Stimulated activated CD8-positive, alpha-beta memory T cell treated with anti-CD3 and anti-CD28 coated beads, Interleukin-12 subunit alpha, Interleukin-12 subunit beta, amount 100 ng/mL, for 4 hours (primary cell): Measurements from ENCODE around the gene SURF6.
"Not testable (repeated sequence)": the region's sequence is repeated elsewhere in the genome, so short reads cannot be mapped to it uniquely, and the experiment has no call there.

ENCODE experiments used
- DNase-seq: peaks from one replicate; pipeline ENCODE4 v3.0.0-alpha.2; 2020; ENCODE audit warnings: low read depth

Gene SURF6

GRCh38 chr9:133335924-133336811 is at the start of gene SURF6:
Gene SURF6, minus strand, starts transcription at chr9:133336188. Its CDS starts 56 bp downstream, at chr9:133336132.
- peak; percentile 90 for DNase-seq

DNA sequence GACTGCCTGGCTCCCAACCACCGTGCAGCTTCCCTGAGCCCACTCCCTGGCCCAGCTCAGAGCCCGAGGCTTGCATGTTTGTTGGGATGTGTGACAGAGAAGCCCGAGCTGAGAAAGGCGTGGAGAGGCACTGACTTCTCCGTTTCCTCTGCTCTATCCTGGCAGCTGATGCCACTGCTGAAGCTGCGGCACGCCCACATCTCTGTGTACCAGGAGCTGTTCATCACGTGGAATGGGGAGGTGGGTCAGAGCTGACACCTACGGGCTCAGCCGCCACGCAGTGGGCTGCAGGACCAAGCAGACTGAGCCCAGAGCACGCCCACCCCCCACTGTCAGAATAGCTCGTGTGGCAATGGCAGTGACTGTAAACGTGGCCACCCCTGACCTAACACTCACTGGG is 49.5 kb upstream of the SURF6 start:
- no peak for DNase-seq

DNA sequence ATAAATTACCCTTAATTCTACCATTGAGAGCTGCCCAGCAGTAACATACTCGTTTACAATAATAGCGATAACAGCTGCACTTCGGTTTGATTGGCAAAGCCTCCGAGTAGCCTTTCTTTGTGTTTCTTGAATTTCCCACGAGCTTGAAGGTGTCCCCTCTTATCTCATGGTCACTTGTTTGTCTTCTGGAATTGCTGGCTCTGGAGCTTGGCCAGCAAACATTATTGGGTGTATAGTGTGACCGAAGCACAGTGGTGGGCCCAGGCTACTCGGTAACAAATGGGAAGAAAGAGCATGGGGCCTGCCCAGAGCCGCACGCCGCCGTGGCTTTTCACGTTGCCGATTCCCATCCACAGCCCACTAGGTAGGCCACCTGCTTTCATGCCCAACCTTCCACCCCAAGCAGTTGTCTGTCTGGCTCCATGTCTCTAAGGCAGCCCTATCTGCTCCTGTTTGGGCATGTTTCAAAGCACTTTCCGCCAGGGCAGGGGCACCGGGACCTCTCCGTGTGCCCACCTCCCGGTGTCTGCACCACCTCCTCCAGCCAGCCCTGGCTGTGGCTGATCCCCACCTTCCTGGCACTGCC is 48.8 kb upstream of the SURF6 start:
- DNase-seq = no peak

DNA sequence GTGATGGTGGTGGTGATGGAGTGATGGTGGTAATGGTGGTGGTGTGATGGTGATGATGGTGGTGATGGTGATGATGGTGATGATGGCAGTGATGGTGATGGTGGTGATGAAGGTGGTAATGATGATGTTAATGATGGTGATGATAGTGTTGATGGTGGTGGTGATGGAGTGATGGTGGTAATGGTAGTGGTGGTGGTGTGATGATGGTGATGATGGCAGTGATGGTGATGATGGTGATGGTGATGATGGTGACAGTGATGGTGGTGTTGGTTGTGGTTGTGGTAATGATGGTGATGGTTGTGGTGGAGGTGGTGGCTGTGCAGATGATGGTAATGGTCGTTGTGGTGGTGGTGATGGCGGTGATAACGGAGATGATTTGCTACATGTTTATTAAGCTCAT is 47.5 kb upstream of the SURF6 start:
- DNase-seq = no peak

- DNase-seq = no peak
Observed at GRCh38 chr9:133382507-133383141, 46.6 kb upstream of the SURF6 start.

GRCh38 chr9:133380734-133381133 is 44.7 kb upstream of the SURF6 start:
- DNase-seq = no peak

- no peak for DNase-seq
Observed at GRCh38 chr9:133379153-133380086, 43.4 kb upstream of the SURF6 start.

- no peak for DNase-seq
Observed at GRCh38 chr9:133378408-133378962, 42.5 kb upstream of the SURF6 start.

DNA sequence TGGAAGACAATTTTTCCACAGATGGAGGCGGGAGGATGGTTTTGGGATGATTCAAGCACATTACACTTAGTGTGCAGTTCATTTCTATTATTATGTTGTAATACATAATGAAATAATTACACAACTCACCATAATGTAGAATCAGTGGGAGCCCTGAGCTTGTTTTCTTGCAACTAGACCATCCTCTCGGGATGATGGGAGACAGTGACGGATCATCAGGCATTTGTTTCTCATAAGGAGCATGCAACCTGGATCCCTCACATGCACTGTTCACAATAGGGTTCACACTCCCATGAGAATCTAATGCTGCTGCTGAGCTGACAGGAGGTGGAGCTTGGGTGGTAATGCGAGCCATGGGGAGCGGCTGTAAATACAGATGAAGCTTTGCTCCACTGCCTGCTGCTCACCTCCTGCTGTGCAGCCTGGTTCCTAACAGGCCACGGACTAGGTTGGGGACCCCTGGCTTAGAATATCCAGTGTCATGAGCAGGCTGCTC is 41.8 kb upstream of the SURF6 start:
- no peak for DNase-seq

- not testable (repeated sequence) for DNase-seq
Observed at GRCh38 chr9:133377280-133377679, 41.3 kb upstream of the SURF6 start.

DNA sequence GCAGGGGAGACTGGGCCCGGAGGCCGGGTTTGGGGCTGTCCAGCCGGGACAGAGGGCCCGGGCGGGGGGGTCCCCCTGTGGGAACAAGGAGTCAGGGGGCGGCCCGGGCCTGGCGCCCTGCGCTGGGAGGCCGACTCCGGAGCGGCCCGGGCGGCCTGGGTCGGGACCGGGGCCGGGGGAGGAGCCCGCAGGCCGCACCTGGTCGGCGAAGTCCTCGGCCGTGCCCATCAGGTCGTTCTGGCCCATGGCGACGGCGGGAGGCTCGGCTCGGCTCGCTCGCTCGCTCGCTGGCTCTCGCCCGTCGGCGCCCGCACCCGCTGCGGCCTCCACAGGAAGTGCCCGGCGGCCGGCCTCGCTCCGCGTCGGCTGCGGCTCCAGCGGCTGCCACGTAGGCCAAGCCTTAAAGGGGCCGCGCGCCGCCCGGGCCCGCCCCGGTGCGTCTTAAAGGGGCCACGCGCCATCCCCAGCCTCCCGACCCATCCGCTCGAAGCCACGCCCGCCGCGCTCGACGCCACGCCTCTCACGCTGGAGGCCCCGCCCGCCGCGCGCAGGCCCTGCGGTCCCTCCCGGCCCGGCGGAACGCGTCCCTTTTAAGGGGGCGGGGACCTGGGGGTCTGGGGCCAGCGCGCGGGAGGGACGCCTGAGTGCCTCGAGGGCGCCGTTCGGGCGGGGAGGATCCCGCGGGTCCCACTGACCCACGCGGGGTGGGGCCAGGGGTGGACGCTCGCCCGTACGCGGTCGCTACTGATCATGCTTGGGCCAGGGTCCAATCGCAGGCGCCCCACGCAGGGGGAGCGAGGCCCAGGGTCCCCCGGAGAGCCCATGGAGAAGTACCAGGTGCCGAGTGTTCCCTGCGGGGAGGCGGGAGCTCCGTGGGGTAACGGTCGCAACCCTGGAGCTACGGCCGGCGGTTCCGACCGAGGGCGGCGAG is 40.0 kb upstream of the SURF6 start, which contains the start of the genes STKLD1 and SURF4:
TSS of gene STKLD1 (plus strand) at position 643 of the 931 bp plus-strand sequence. CDS start at position 751, 108 bp downstream.
TSS of gene SURF4 (minus strand) at position 337 of the 931 bp plus-strand sequence. CDS start at position 246, 91 bp downstream.
- peak; percentile 95 for DNase-seq

DNA sequence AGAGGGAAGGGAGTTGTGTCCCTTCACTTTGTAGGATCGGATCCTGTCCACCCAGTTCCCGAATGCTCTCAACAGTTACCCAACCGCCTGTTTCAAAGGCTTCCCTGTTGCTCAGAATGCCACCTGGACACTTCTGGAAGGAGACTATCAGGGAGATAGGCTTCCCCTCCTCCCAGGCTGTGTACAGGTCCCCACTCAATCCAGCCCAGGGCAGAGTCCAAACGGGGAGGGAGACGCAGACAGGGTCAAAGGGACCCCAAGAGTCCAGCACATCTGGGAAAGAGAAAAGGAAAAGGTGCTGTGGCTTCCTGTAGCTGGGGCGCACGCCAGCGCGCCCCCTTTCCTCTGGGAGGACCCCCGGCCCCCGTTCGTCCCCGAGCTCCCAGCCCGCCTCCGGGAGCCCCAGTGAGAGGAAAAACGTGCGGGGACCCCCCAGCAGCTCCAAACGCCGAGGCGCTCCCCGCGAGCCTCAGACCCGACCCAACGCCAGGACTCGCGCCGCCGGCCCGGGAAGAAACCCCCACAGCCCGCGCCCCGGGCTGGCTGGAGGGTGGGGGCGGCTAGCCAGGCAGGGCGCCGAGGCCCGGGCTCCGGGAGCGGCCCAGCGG is 39.2 kb upstream of the SURF6 start:
- no peak for DNase-seq

DNA sequence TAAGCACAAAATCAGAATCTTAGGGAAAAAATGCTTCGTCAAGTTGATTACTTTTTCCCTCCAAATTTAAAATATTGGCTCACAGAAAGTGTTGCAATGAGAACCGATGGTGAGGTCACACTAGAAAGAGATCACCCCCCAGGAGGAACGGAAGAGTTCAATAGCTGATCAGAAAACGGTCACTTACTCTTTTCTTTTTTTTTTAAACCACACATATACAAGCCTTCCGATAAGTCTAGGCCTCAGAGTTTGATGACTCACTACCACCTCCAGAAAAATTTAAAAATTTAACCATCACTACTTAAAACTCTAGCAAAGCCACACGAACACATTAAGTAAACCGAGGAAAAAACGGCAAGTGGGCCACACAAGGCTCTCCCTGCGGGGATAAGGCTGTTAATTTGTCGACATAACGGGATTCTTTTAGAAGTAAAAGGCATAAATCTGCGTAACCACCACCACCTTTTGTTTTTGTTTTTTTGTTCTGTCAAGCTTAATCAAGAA is 38.7 kb upstream of the SURF6 start:
- no peak for DNase-seq

DNA sequence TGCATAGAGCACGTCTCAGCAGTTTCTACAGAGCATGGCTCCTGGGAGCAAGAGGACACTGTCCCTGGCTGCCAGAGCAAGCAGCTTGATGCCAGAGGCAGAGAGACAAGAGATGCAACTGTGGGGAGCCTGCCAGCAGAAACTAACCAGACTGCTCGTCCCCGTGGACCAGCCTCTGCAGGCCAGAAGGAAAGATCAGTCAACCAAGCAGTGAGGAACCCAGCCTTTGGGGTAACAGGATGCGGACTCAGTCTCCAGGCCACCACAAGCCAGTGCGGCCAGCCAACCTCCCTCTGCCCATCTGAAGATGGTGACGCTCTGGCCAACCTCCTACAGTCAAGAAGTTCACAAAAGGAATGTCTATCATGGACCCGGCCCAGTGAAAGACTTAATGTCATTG is 36.2 kb upstream of the SURF6 start:
- no peak for DNase-seq

GRCh38 chr9:133371261-133371711 is 35.3 kb upstream of the SURF6 start:
- DNase-seq = peak; percentile 57

DNA sequence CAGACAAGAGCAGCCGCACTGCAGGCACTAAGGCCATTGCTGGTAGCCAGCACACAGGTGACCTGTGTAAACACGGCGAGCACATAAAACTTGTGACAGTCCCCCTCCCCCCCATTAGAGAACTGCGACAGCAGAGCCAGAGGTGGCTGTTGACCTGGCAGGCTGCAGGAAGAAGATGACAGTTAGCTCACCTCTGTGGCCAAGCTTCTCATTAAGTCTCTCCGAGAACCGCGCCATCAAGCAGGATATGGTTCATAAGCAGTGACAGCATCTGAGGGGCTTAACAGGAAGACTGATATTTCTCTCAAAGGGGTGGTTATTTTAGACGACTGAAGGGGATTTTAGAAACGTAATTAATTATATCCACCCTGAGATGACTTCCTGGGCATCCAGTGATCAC is 34.7 kb upstream of the SURF6 start:
- no peak for DNase-seq

- DNase-seq = no peak
Observed at GRCh38 chr9:133369933-133370332, 33.9 kb upstream of the SURF6 start.

DNA sequence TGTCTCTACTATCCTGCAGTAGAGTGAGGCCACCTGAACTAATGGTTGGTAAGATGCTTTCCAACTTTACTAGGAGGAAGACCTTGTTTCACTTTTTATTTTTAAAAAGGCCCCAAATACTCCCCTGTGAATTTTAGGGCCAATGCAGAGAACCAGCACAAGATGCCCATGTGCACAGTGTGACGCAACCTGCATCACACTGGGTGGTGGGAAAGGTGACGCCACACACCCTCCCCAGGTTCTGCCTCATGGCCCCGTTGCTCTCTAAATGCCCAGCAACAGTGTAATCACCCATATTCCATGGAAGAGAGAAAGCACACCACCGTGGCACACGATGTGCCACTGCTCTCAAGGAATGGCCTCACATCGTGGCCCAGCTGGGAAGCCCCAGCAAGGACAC is 33.4 kb upstream of the SURF6 start:
- DNase-seq = no peak

GRCh38 chr9:133368249-133368881 is 32.4 kb upstream of the SURF6 start:
- DNase-seq = no peak
